ENCODE measurements around the gene SLC6A17.

Gene SLC6A17

GRCh38 chr1:110221119-110221518 is 70.8 kb downstream of the SLC6A17 start:
- H3K4me3 ChIP-seq (ENCODE audit: low read depth, low read length): no peak overlapping the region
- DNase-seq (ENCODE audit: low read depth, low spot score): no peak
- in situ Hi-C loops (cut with HindIII; ENCODE audit: low sequenced_read_pairs): no loop called here
- TF ChIP-seq, protein P1, sequence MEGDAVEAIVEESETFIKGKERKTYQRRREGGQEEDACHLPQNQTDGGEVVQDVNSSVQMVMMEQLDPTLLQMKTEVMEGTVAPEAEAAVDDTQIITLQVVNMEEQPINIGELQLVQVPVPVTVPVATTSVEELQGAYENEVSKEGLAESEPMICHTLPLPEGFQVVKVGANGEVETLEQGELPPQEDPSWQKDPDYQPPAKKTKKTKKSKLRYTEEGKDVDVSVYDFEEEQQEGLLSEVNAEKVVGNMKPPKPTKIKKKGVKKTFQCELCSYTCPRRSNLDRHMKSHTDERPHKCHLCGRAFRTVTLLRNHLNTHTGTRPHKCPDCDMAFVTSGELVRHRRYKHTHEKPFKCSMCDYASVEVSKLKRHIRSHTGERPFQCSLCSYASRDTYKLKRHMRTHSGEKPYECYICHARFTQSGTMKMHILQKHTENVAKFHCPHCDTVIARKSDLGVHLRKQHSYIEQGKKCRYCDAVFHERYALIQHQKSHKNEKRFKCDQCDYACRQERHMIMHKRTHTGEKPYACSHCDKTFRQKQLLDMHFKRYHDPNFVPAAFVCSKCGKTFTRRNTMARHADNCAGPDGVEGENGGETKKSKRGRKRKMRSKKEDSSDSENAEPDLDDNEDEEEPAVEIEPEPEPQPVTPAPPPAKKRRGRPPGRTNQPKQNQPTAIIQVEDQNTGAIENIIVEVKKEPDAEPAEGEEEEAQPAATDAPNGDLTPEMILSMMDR (IDR thresholded peaks at IDR 0.05; ENCODE audit: low read depth, low read length): no peak

- TF ChIP-seq, protein P1 (IDR thresholded peaks at IDR 0.05; ENCODE audit: low read depth, low read length): no peak
- in situ Hi-C loops (cut with HindIII; ENCODE audit: low sequenced_read_pairs): no loop called here
- no peak overlapping the region for H3K4me3 ChIP-seq (ENCODE audit: low read depth, low read length)
- no peak for DNase-seq (ENCODE audit: low read depth, low spot score)
Observed at GRCh38 chr1:110223127-110223526, 72.8 kb downstream of the SLC6A17 start.

- no peak for DNase-seq (ENCODE audit: low read depth, low spot score)
- TF ChIP-seq, protein P1 (IDR thresholded peaks at IDR 0.05; ENCODE audit: low read depth, low read length): no peak
- no peak overlapping the region for H3K4me3 ChIP-seq (ENCODE audit: low read depth, low read length)
- in situ Hi-C loops (cut with HindIII; ENCODE audit: low sequenced_read_pairs): no loop called here
Observed at GRCh38 chr1:110223581-110223980, 73.3 kb downstream of the SLC6A17 start.

DNA sequence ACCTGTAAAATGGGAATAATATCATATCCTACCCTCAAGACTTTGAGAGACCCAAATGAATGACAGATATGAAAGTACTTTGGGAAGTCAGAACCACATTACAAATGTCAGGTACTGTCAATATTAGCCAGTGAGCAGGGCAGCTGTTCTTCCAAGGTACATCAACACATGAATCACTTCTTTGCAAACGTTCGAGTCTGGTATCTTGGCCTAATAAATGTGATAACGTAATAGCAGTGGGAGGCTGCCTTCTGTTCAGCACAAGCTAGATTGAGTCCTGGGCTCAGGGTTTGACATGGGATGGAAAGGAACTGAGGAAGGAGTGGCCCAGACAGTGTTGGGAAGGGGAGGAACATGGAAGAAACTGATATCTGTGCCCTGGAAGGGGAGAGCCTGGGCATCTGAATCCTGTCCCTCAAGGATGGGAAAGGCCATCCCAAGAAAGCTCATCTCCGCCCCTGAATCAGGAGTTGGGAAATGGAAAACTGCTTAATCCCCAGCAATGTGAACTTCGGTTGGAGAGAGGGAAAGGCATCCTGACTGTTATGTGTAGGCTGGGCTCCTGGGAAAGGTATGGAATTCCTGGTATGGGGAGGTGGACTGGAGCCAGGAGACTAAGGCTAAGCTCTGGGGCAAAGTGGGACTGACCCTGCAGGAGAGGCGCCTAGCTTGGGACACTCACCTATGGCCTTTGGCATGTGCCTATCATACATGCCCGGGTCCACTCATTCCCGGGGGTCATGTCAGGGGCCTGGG is 74.1 kb downstream of the SLC6A17 start:
- TF ChIP-seq, protein P1 (IDR thresholded peaks at IDR 0.05; ENCODE audit: low read depth, low read length): no peak
- no peak for DNase-seq (ENCODE audit: low read depth, low spot score)
- in situ Hi-C loops (cut with HindIII; ENCODE audit: low sequenced_read_pairs): no loop called here
- H3K4me3 ChIP-seq (ENCODE audit: low read depth, low read length): no peak overlapping the region

- in situ Hi-C loops (cut with HindIII; ENCODE audit: low sequenced_read_pairs): no loop called here
- TF ChIP-seq, protein P1 (IDR thresholded peaks at IDR 0.05; ENCODE audit: low read depth, low read length): no peak
- H3K4me3 ChIP-seq (ENCODE audit: low read depth, low read length): no peak overlapping the region
- no peak for DNase-seq (ENCODE audit: low read depth, low spot score)
Observed at GRCh38 chr1:110225212-110225611, 74.9 kb downstream of the SLC6A17 start.

- H3K4me3 ChIP-seq (ENCODE audit: low read depth, low read length): no peak overlapping the region
- TF ChIP-seq, protein P1 (IDR thresholded peaks at IDR 0.05; ENCODE audit: low read depth, low read length): no peak
- in situ Hi-C loops (cut with HindIII; ENCODE audit: low sequenced_read_pairs): no loop called here
- no peak for DNase-seq (ENCODE audit: low read depth, low spot score)
Observed at GRCh38 chr1:110225756-110226404, 75.6 kb downstream of the SLC6A17 start.
